Amniotic epithelial cell (primary cell): Measurements from ENCODE around the gene IL36A.

Experiments used
- DNase-seq: peaks from one replicate; pipeline ENCODE4 v3.0.0-alpha.2; 2010; ENCODE audit warnings: low read depth

Gene IL36A

DNA sequence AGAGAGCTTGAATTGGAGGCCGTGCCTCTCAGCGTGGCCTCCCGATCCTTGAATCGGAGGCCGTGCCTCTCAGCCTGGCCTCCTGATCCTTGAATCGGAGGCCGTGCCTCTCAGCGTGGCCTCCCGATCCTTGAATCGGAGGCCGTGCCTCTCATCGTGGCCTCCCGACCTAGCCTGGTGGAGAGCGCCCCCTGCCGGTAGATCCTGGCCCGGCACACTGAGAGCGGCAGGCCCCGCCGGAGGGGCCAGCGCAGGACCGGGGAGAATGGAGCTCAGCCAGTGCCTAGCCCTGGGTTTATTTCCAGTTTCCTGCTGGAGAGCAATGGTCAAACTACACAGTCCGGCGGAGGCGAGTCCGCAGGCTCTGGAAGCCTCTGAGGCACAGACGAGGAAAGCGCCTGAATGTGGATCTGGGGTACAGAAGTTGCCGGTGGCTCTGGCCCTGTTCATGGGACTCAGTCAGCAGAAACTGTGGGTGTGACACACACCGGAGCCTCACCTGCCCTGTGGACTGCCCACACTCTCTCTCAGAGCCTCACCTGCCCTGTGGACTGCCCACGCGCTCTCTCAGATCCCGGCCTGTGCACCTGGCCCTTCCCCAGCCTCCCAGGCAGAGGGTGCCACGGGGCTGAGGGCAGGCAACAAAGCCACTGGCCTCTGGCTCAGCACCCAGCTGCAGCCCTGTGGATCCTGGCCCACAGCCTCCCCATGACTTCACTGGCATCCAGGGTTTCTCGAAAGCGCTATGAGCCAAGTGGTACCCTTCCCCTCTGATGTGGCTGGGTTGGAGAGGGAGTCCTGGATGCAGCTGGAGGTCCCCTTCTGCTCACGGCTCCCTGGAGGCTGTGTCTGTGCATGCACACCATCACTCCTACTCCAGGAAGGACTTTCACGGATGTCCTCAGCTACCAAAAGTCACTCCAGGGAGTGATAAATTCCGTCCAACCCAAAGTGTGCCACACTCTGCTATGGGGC is 45.9 kb downstream of the IL36A start:
- no peak for DNase-seq

DNA sequence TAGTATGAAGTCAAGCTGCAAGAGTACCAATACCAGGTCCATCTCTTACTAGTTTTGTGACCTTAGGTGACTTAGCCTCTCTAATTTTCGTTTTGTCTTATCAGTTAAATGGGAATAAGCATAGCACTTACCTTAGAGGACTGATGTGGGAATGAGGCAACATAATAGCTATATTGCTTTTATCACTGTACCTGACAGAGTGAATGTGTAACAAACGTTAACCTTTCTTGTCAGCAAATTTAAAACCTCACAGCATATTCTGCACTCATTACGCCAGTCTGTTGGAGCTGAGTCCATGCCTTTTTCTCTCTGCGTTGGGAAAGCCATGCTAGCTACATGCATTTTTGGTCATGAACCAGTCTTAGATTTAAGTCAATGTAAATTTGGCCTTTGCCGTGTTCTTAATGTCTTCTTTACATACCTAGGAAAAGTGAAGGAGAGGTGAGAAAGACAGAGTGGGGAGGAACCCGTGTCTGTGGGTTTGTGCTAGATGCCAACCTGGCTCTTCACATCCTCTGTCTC is 47.2 kb downstream of the IL36A start, which contains the start of gene IL36B:
Gene IL36B (minus strand): TSS at position 472 of the 522 bp plus-strand sequence.
- DNase-seq: no peak

DNA sequence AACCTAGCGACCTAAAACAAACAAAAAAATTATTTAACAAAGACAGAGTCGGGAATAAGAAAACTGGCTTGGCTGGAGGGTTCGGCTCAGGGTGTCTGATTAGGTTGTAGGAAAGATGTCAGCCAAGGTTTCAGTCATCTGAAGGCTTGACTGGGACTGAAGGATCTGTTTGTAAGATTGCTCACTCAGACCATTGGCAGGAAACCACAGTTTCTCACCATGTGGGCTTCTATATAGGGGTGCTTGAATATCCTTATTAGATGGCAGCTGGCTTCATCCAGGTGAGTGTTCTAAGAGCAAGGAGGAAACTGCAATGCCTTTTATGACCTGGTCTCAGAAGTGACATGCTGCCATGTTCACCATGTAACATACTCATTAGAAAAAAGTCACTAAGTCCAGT is 48.4 kb downstream of the IL36A start:
- DNase-seq: no peak

DNA sequence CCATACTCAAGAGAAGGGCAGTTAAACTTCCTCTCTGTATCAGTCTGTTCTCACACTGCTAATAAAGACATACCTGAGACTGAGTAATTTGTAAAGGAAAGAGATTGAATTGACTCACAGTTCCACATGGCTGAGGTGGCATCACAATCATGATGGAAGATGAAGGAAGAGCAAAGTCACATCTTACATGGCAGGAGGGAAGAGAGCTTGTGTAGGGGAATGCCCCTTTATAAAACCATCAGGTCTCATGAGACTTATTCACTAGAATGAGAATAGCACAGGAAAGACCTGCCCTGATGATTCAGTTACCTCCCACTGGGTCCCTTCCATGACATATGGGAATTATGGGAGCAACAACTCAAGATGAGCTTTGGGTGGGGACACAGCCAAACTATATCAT is 48.8 kb downstream of the IL36A start:
- DNase-seq: no peak

DNA sequence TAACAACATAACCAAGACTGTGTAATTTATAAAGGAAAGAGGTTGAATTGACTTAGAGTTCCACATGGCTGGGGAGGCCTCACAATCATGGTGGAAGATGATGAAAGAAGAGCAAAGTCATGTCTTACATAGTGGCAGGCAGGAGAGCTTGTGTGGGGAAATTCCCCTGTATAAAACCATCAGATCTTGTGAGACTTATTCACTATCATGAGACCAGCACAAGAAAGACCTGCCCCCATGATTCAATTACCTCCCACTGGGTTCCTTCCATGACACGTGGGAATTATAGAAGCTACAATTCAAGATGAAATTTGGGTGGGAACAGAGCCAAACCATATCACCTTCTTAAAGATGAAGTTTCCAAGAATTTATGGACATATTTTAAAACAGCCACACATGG is 51.3 kb downstream of the IL36A start:
- DNase-seq: no peak

DNA sequence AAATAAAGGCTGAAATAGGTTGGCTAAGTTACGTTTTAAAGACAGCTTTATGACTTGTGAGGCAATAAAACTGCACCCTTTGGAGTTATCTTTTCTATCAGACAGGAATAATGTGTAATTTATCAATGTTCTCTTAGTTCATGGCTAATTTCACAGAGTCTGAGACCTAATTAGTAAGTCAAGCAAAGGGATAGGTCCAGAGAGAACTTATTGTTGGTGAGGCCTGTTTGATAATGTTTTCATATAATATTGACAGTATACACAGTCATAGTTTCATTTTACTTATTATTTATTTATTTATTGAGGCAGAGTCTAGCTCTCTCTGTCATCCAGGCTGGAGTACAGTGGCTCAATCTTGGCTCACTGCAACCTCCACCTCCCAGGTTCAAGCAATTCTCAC is 51.9 kb downstream of the IL36A start:
- DNase-seq: no peak
